OCI-LY7 (cell line): ENCODE results near the gene RTN4RL2. TPM values are rescaled to one million over a fixed set of nuclear protein-coding genes. Genes with fewer than 3 reads are reported as not detected.
A peak's percentile ranks its signal among the peaks of the same experiment; 100 is the strongest.

ENCODE experiments used
- Bru-seq: library from RNA; stranded (reverse); fragments of 400-500 nt; gene quantifications from one replicate; lab custom pipeline; 2021; lab: Mats Ljungman, UMichigan
- BruChase-seq, 2 experiments: library from RNA; stranded (reverse); fragments of 400-500 nt; gene quantifications; one replicate each; lab custom pipeline; 2021; lab: Mats Ljungman, UMichigan
- BruUV-seq: library from RNA; stranded (reverse); fragments of 400-500 nt; replicated peaks from 2 replicates; lab custom pipeline; 2021; lab: Mats Ljungman, UMichigan
- CTCF ChIA-PET: fragments of 300-600 bp; sonication (Branson Sonifier 250); formaldehyde crosslinking; loops from one replicate; lab custom pipeline; 2022; ENCODE audit warnings: antibody characterized with exemption; ENCODE audit not compliant: unreplicated experiment; lab: Charles Lee
- POLR2A ChIA-PET: fragments of 300-600 bp; sonication (Branson Sonifier 250); formaldehyde crosslinking; loops from one replicate; lab custom pipeline; 2022; ENCODE audit warnings: antibody characterized with exemption; lab: Charles Lee
- DNase-seq: peaks from one replicate; pipeline ENCODE4 v3.0.0-alpha.2; 2015; ENCODE audit warnings: low spot score
- H2AFZ ChIP-seq: fragments of 200-600 bp; sonication (generic), shearing (Covaris generic); 2 replicates; pipeline ENCODE4 v1.6.1; 2014; ENCODE audit warnings: mild to moderate bottlenecking, antibody characterized with exemption, low read length, moderate library complexity
- H3K27ac ChIP-seq: fragments of 200-600 bp; sonication (generic); 2 replicates; pipeline ENCODE4 v1.5.1; 2014; ENCODE audit warnings: mixed run types, low read depth, mild to moderate bottlenecking, moderate library complexity, low read length, inconsistent platforms; ENCODE audit not compliant: poor library complexity, severe bottlenecking
- H3K36me3 ChIP-seq: fragments of 200-600 bp; sonication (generic); 2 replicates; pipeline ENCODE4 v1.6.1; 2014; ENCODE audit warnings: mild to moderate bottlenecking, antibody characterized with exemption, low read length, moderate library complexity, mixed read lengths; ENCODE audit not compliant: insufficient read depth
- H3K4me1 ChIP-seq: fragments of 200-600 bp; sonication (generic); 2 replicates; pipeline ENCODE4 v1.5.1; 2014; ENCODE audit warnings: mild to moderate bottlenecking, low read length; ENCODE audit not compliant: insufficient read depth, poor library complexity, severe bottlenecking
- H3K4me2 ChIP-seq: fragments of 200-600 bp; sonication (generic); 2 replicates; pipeline ENCODE4 v1.6.1; 2014; ENCODE audit warnings: mild to moderate bottlenecking, low read length
- H3K4me3 ChIP-seq: fragments of 200-600 bp; sonication (generic); 2 replicates; pipeline ENCODE4 v1.5.1; 2014; ENCODE audit warnings: mild to moderate bottlenecking, low read depth, low read length; ENCODE audit not compliant: poor library complexity, severe bottlenecking
- H3K79me2 ChIP-seq: fragments of 200-600 bp; sonication (generic); 2 replicates; pipeline ENCODE4 v1.6.1; 2016; ENCODE audit warnings: low read depth, mild to moderate bottlenecking, low read length, moderate library complexity, mixed read lengths; ENCODE audit not compliant: insufficient read depth
- H3K9me2 ChIP-seq: fragments of 200-600 bp; sonication (generic); 2 replicates; pipeline ENCODE4 v1.6.1; 2016; ENCODE audit warnings: mild to moderate bottlenecking, low read length, mixed read lengths; ENCODE audit not compliant: insufficient read depth
- H3K9me3 ChIP-seq: fragments of 200-600 bp; sonication (generic); 2 replicates; pipeline ENCODE4 v1.6.1; 2014; ENCODE audit warnings: mild to moderate bottlenecking, mixed run types, low read length, mixed read lengths
- H4K20me1 ChIP-seq: fragments of 200-600 bp; sonication (generic); 2 replicates; pipeline ENCODE4 v1.6.1; 2014; ENCODE audit warnings: mild to moderate bottlenecking, antibody characterized with exemption, low read length, moderate library complexity, mixed read lengths; ENCODE audit not compliant: insufficient read depth
- CTCF ChIP-seq: fragments of 200-600 bp; sonication (generic); conservative IDR thresholded peaks from 2 replicates; pipeline ENCODE4 v1.5.1; 2014; ENCODE audit warnings: mild to moderate bottlenecking, antibody characterized with exemption, low read length, moderate library complexity, mixed read lengths
- EZH2phosphoT487 ChIP-seq: fragments of 200-600 bp; sonication (generic); IDR thresholded peaks from 2 replicates; pipeline ENCODE4 v1.6.1; 2018; ENCODE audit warnings: low read depth, borderline replicate concordance, mild to moderate bottlenecking, mixed run types, antibody characterized with exemption, low read length, moderate library complexity, mixed read lengths
- intact Hi-C: fragments of 100-400 bp; cut with micrococcal nuclease; formaldehyde crosslinking; loops from one replicate; pipeline ENCODE4 v1.10.0; 2022; ENCODE audit not compliant: unreplicated experiment
- long read RNA-seq: library from polyadenylated mRNA; stranded (forward); transcript quantifications from one replicate; pipeline ENCODE4 v2.0.0, GENCODE V29; 2022
- total RNA-seq, 2 experiments: library from RNA; depleted of rRNA in 1 of 2; stranded (reverse); fragments of >200 nt in 1 of 2; shearing (Covaris generic) in 1 of 2; gene quantifications; 2 replicates each; pipeline ENCODE4 v1.2.3, GENCODE V29; 2014 to 2022

RTN4RL2 gene
- 0.25 and 0.41 TPM in 2 replicates for total RNA-seq (2014; rRNA removed; shearing (Covaris generic))
- 2.3 and 4.2 TPM in 2 replicates for total RNA-seq (2022)
- percentile 27 among the genes with signal in this experiment for Bru-seq, nascent RNA
- percentile 26 among the genes with signal in this experiment for BruChase-seq, experiment 1, labeled RNA remaining after a 6-hour chase
- BruChase-seq, experiment 2, labeled RNA remaining after a 2-hour chase, result percentile 25 among the genes with signal in this experiment
- long read RNA-seq, transcript RTN4RL2-201 (3 exons, 2,203 nt), result major isoform, 7 of 27 reads
- long read RNA-seq, partial matches to known transcripts, result 2 of 27 reads
- long read RNA-seq, other reads (novel, unspliced or antisense), result 18 of 27 reads

GRCh38 chr11:57460022-57460757, at the start of gene RTN4RL2:
TSS of gene RTN4RL2 (plus strand) at chr11:57460528. CDS start at chr11:57460866, 338 bp downstream.
- BruUV-seq, result no TSS peak
- intact Hi-C loops, result loop anchor here (2.0 to 10.0 kb wide), 2 partner anchors 21 to 1055 kb away; no protein-coding TSS in a partner anchor
- Histone ChIP-seq H2AFZ (peak within 1 kb of the TSS; percentile 71), H3K9me2 (no peaks in the 10 kb centered on the region), H3K9me3 (no peaks in the 10 kb centered on the region), H3K36me3 (no peaks in the 10 kb centered on the region), H3K4me3 (peak within 1 kb of the TSS; percentile 69), H3K27ac (no peak within 1 kb of the TSS), H3K79me2 (no peaks in the 10 kb centered on the region), H4K20me1 (no peaks in the 10 kb centered on the region), H3K4me1 (peaks cover 27% of the 10 kb centered on the region), H3K4me2 (peak within 1 kb of the TSS; percentile 99)
- ChIA-PET POLR2A (interaction anchor here (1.6 to 1.7 kb wide), 2 partner anchors 35 to 57 kb away, joined by 4 to 7 read pairs; no protein-coding TSS in a partner anchor), CTCF (interaction anchor here (0.7 to 1.3 kb wide), 3 partner anchors 18 to 184 kb away, joined by 4 to 10 read pairs (median 6); no protein-coding TSS in a partner anchor)
- peak; percentile 73 for DNase-seq
- TF ChIP-seq CTCF (peak; percentile 38; the same call in 1 of the 2 replicates), EZH2phosphoT487 (no peak)

- H3K79me2 ChIP-seq, result no peaks in the 10 kb centered on the region
- BruUV-seq, result no TSS peak
- H3K4me3 ChIP-seq, result no peak overlapping the region
- POLR2A ChIA-PET, result no interaction called here
- CTCF ChIA-PET, result no interaction called here
- H3K9me2 ChIP-seq, result no peaks in the 10 kb centered on the region
- no peaks in the 10 kb centered on the region for H3K9me3 ChIP-seq
- DNase-seq, result no peak
- no peaks in the 10 kb centered on the region for H3K4me1 ChIP-seq
- no peak overlapping the region for H3K4me2 ChIP-seq
- intact Hi-C loops, result no loop called here
- no peak overlapping the region for H3K27ac ChIP-seq
- no peaks in the 10 kb centered on the region for H4K20me1 ChIP-seq
- peaks cover 96% of the 10 kb centered on the region for H3K36me3 ChIP-seq
- TF ChIP-seq CTCF (no peak), EZH2phosphoT487 (no peak)
- no peak overlapping the region for H2AFZ ChIP-seq
These were observed 46.6 kb upstream of the RTN4RL2 start for GRCh38 chr11:57413681-57414080.
